Measurements from ENCODE around the gene NPTXR.
"Not testable (repeated sequence)": the region's sequence is repeated elsewhere in the genome, so short reads cannot be mapped to it uniquely, and the experiment has no call there.

The NPTXR gene

GRCh38 chr22:38868286-38868721 is 24.5 kb upstream of the NPTXR start:
- no peak for DNase-seq

DNA sequence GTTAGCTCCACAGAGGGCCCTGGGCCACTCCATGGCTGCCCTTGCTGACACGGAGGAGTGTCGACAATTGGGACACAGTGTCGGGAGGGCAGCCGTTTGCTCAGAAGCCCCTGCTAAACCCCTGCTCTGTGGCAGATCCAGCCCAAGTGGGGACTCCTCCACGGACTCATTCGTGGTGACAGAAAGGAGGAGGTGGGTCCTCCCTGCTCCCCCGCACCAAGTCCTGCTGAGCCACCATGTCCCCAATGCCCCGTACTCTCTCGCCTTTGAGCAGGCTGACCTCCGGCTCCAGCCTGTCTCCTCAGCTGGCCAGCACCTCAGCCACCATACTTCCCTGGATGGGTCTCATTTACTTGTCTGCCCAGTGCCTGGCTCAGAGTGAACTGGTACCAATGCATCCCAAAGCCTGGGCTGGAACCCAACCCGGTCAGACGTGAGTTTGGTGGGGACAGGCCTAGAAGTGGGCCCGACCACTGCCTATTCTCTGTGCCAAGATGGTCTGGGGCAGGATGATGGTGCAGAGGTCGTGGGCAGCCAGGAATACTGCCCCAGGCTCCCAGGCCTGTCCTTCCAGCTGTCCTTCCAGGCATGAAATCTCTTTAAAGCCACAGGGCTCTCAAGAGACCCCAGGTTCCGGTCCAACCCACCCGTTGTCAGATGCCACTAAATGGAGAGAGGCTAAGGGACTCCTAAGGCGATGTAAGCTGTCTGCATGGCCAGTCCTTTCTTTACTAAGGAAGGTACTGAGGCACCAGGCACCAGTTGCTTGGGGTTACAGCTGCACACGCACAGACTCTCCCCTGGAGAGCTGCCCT is 23.9 kb upstream of the NPTXR start:
- DNase-seq: no peak

DNA sequence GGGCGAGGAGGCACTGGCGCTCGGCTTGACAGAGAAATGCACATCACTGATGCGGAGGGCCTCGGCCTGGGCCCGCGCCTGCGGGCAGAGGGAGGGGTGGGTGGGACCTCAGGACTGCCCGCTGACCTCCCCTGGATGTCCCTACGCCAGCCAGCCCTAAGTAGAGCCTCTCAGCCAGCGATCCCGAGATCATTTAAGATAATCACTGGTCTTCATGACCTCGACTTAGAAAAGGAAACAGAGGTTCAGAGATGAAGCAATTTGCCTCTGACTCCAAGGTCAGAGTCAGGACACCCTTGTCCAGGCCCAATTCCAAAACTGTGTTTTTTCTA is 23.3 kb upstream of the NPTXR start:
- DNase-seq: no peak

DNA sequence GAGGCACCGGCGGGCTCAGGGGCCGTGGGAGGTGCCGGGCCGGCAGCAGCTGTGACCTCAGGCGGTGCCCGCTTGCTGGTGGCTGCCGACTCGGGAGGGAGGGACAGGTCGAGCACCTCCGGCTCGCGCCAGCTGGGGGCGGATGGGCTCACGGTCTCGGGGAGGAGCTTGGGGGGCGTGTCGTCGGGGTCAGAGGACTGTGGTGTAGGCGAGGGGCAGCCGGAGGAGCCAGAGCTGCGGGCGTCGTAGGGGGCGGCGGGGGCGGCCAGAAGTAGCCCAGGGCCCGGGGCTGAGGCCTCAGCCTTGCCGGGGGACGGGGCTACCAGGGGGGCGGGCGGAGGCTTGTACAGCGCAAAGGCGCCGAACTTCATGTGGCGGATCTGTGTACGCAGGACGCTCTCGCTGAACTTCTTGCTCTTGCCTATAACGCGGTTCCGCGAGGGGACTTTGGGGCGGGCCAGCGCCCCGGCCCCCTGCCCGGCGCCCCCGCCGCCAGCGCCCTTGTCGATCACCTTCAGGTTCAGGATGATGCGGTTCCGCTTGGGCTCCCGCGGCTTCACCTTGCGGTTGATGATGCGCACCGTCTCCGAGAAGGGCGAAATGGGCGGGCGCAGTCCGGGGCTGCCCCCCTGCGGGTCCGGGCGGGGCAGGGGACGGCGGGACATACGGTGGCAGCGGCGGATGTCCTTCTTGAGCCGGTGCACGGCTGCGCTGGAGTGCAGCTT is 22.7 kb upstream of the NPTXR start:
- DNase-seq: no peak

DNA sequence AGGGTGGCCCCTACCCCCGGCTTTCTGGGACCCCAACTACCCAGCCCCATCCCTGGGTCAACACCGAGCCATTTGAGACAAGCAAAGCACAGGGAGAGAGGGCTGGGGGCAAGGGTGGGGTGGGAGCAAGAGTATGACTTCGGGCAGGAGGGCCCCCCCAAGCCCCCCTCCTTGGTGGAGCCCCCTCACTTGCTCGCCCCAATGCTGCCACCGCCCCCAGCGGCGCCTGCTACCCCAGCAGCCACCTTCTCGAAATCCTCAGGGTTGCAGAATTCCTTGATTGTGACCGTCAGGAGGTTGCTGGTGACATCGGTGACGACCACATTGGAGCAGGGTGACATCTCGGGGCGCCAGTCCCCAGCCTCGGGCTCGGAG is 22.2 kb upstream of the NPTXR start:
- no peak for DNase-seq

- DNase-seq: no peak
Measured at GRCh38 chr22:38865201-38866023, 21.6 kb upstream of the NPTXR start.

DNA sequence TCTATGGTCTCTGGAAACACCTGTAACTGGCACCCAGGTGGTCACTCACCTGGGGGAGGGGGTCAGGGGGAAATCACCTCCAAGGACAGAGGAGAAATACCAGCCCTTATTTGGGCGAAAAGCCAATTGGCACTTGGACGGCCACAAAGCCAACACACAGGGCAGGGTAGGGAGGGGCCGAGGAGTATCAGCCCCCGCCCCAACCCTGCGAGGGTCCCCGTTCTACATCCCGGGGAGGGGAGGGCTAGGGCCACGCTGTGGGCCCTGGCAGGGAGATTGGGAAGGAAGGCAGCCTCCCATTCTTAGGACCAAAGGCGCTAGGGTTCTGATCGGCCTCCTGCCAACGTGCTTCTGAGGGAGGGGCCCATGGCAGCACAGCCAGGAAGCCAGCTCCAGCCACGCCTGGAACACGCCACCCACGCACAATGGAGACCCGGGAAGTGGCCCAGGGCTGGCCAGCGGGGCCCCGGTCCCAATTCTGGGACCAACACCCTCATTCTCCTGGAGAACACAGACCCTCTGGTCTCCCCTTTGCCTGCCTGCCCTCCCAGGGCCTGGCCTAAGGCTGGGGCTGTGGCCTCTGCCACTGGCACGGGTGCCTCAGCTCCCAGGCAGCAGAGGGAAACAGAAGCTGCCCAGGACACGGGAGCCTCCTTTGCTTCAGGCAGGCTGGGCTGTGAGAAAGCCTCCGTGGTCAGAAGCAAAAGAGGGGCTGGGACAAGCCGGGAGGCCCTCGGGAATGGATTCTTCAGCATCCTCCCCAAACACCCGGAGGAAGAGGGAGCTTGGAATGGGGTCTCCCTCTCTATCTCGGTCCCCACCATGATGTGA is 20.7 kb upstream of the NPTXR start:
- no peak for DNase-seq

GRCh38 chr22:38863531-38864131 is 19.8 kb upstream of the NPTXR start:
- no peak for DNase-seq

DNA sequence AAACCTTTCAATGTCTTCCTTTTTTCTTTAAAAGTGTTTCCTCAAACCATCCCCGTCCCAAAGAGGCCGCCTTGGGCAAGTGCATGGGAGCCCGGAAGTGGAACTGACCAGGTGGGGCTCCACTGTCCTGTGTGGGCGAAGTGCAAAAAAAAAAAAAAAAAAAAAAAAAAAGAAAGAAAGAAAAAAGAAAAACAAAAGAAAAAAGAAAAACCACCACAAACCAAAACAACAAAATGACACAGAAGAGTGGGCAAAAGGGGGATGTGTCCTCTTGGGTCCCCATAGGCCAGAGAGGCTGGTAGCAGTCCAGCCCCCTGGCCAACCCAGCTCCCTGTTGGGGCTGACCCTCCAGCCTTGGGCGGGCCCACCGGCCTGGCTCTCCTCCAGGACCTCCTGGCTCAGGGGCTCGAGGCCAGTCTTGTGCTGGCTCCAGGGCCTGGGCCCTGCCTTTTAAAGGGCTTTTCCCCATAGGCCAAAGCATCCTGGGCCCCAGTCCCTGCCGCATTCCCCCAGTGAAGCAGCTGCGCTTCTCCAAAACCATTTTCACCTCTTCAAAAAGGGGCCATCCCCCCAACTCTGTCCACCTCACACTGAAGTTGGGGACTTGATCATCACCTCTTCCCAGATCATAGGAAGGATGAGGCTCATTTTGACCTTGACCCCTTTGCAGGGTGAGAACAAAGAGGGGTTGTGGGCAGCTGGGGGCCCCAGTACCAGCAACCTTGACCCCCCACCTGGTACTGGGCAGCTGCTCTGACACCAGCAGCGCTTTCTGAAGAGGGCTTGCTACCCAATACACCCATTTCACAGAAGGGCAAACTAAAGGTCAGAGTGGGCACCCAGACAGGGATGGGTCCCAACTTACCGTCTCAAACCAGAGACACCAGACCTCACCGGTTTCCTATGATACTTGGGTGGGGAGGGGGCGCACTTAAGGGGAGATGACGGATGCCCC is 18.8 kb upstream of the NPTXR start:
- DNase-seq: no peak

GRCh38 chr22:38861927-38862326 is 18.1 kb upstream of the NPTXR start:
- DNase-seq: no peak

- DNase-seq: no peak
Measured at GRCh38 chr22:38861170-38861876, 17.5 kb upstream of the NPTXR start.

GRCh38 chr22:38860283-38861169 is 16.7 kb upstream of the NPTXR start:
- DNase-seq: no peak

GRCh38 chr22:38859581-38860282 is 15.9 kb upstream of the NPTXR start:
- no peak for DNase-seq

GRCh38 chr22:38858492-38858891 is 14.7 kb upstream of the NPTXR start:
- no peak for DNase-seq

DNA sequence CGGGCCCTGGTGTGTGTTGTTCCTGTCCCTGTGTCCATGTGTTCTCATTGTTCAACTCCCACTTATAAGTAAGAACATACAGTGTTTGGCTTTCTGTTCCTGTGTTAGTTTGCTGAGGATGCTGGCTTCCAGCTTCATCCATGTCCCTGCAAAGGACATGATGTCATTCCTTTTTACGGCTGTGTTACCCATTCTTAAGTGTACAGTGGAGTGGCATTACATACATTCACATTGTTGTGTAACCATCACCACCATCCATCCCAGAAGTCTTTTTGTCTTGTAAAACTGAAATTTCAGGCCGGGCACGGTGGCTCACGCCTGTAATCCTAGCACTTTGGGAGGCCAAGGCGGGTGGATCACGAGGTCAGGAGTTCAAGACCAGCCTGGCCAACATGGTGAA is 10.6 kb upstream of the NPTXR start:
- DNase-seq: not testable (repeated sequence)

DNA sequence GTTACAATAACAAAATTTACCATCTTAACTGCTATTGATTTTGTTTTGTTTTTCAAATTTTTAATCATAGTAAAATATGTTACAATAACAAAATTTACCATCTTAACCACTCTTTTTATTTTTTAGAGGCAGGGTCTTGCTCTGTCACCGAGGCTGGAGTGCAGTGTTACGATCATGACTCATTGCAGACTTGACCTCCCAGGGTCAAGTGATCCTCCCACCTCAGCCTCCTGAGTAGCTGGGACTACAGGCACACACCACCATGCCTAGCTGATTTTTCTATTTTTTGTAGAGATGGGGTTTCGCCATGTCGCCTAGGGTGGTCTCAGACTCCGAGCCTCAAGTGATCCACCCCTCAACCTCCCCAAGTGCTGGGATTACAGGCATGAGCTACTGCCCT is 10.1 kb upstream of the NPTXR start:
- DNase-seq: not testable (repeated sequence)

- no peak for DNase-seq
Measured at GRCh38 chr22:38853196-38853651, 9.4 kb upstream of the NPTXR start.

- no peak for DNase-seq
Measured at GRCh38 chr22:38852522-38852921, 8.7 kb upstream of the NPTXR start.
